ENCODE data around the gene RNF13.

The RNF13 gene

GRCh38 chr3:149992416-149993058 is 179.5 kb downstream of the RNF13 start:
- DNase-seq (ENCODE audit: low read depth, low spot score): no peak

GRCh38 chr3:149998946-149999345 is 185.9 kb downstream of the RNF13 start:
- DNase-seq (ENCODE audit: low read depth, low spot score): no peak

- DNase-seq (ENCODE audit: low read depth, low spot score): no peak
Observed at GRCh38 chr3:149999421-149999820, 186.4 kb downstream of the RNF13 start.

GRCh38 chr3:150000641-150001040 is 187.6 kb downstream of the RNF13 start:
- no peak for DNase-seq (ENCODE audit: low read depth, low spot score)

GRCh38 chr3:150005243-150006112 is 192.5 kb downstream of the RNF13 start:
- peak; percentile 12 for DNase-seq (ENCODE audit: low read depth, low spot score)

- no peak for DNase-seq (ENCODE audit: low read depth, low spot score)
Observed at GRCh38 chr3:150006794-150007193, 193.8 kb downstream of the RNF13 start.
